Upper lobe of left lung (tissue), 6 donors: ENCODE data around the gene RPRD1A. TPM values are rescaled to one million over a fixed set of nuclear protein-coding genes. Genes with fewer than 3 reads are reported as not detected.
"Not testable (repeated sequence)": the region's sequence is repeated elsewhere in the genome, so short reads cannot be mapped to it uniquely, and the experiment has no call there.

Source experiments
- ATAC-seq, 2 donors: fragments of 200-7000 bp; cut with Tn5 transposase; one replicate each; pipeline ENCODE4 v1.9.1; 2022; ENCODE audit warnings: mild to moderate bottlenecking in 2 of 2, moderate library complexity in 2 of 2; ENCODE audit not compliant: low FRiP score in 2 of 2
- DNase-seq, 2 donors: peaks; one replicate each; pipeline ENCODE4 v3.0.0-alpha.2; 2019 to 2020
- H3K27ac ChIP-seq, 4 donors: fragments of 200-600 bp; sonication (generic); one replicate each; pipeline ENCODE4 v1.5.1; 2016 to 2019
- H3K27me3 ChIP-seq, 4 donors: fragments of 200-600 bp; sonication (generic); one replicate each; pipeline ENCODE4 v1.5.1; 2017 to 2019
- H3K36me3 ChIP-seq, 4 donors: fragments of 200-600 bp; sonication (generic); one replicate each; pipeline ENCODE4 v1.5.1; 2016 to 2019
- H3K4me1 ChIP-seq, 4 donors: fragments of 200-600 bp; sonication (generic); one replicate each; pipeline ENCODE4 v1.5.1; 2018 to 2019
- H3K4me3 ChIP-seq, 4 donors: fragments of 200-600 bp; sonication (generic); one replicate each; pipeline ENCODE4 v1.5.1; 2017 to 2019; ENCODE audit warnings: mild to moderate bottlenecking in 2 of 4, moderate library complexity in 1 of 4
- H3K9me3 ChIP-seq, 4 donors: fragments of 200-600 bp; sonication (generic); one replicate each; pipeline ENCODE4 v1.5.1; 2018 to 2019
- EP300 ChIP-seq, 4 donors: sonication (generic); formaldehyde crosslinking; IDR thresholded peaks; one replicate each; pipeline ENCODE4 v1.5.1; 2017; ENCODE audit warnings: antibody characterized with exemption in 4 of 4, control low read depth in 2 of 4
- POLR2A ChIP-seq, 4 donors: fragments of 450-650 bp; IDR thresholded peaks; one replicate each; pipeline ENCODE4 v1.5.1; 2016 to 2017; ENCODE audit warnings: antibody characterized with exemption in 4 of 4, mild to moderate bottlenecking in 2 of 4
- POLR2AphosphoS5 ChIP-seq, 2 donors: sonication (generic); formaldehyde crosslinking; IDR thresholded peaks; one replicate each; pipeline ENCODE4 v1.5.1; 2017; ENCODE audit warnings: antibody characterized with exemption in 2 of 2
- WGBS, 2 donors: methylation state at CpG; one replicate each; pipeline ENCODE4 v1.1.5; 2017 to 2018; 5-methylcytosine and 5-hydroxymethylcytosine counted together
- total RNA-seq, 6 donors: library from RNA; depleted of rRNA in 4 of 6; stranded (reverse); fragments of >200 nt in 4 of 6; gene quantifications; one replicate each; pipeline versions ENCODE4 v1.1.0 to v1.2.1, GENCODE V29; 2016 to 2021
- TF ChIP-seq, protein P1 (sequence below), 6 experiments: fragments of 450-650 bp in 4 of 6; fragments of 200-600 bp in 2 of 6; sonication (generic) in 2 of 6; IDR thresholded peaks; one replicate each; pipeline ENCODE4 v1.5.1; 2016 to 2019; ENCODE audit warnings: antibody characterized with exemption in 6 of 6
- donor health status: DM: no; HTN: no; CAD: no; lungs with moderate emphysema.
- donor health status: DM: no; HTN: yes; CAD: no; lungs with severe emphysema.

RPRD1A gene
- total RNA-seq, 6 donors from 2014 or later, result 30.6 to 84.4 (median 44.3) TPM

DNA sequence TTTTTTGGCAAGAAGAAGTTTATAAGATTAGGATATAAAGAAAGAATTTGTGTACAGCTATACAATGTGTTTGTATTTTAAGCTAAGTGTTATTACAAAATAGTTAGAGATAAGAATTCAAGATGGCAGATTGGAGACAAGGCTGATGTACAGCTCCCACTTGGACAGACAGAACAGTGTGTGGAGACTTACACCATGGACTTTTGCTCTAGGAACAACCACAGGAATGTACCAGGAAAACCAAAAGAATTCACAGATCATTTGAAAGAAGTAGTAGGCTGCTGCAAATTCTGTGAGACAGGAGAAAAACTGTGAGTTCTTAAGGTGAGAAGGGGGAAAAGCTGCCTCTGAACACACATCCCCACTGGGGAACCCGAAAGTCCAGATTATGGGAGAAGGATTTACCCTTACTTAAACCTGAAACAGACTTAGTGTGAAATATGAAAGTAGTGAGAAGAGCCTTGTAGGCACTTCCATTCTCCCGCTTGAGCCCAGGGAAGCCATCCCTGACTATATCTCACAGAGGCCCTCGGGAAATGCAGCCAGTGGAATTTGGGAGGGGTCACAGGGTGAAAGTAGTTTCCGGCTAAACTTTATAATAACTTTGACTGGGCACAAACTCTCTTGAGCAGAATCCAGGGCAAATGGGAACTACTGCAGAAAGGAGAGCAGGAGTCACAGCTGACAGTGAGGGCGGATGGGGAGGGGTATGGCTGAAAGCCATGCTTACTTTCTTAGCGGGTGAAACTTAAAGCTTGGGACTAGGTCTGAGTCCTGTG lies 11.6 kb upstream of the RPRD1A start:
- H3K9me3 ChIP-seq, result peaks cover 0 to 9% (median 2%) of the 10 kb centered on the region in 4 donors
- no peaks in the 10 kb centered on the region for H3K27me3 ChIP-seq
- H3K4me1 ChIP-seq, result no peaks in the 10 kb centered on the region
- no peaks in the 10 kb centered on the region for H3K36me3 ChIP-seq
- ATAC-seq (no peak), DNase-seq (no peak)
- TF ChIP-seq EP300 (IDR thresholded peaks at IDR 0.05), result no peak
- TF ChIP-seq POLR2A (IDR thresholded peaks at IDR 0.05), result no peak
- TF ChIP-seq, protein P1, sequence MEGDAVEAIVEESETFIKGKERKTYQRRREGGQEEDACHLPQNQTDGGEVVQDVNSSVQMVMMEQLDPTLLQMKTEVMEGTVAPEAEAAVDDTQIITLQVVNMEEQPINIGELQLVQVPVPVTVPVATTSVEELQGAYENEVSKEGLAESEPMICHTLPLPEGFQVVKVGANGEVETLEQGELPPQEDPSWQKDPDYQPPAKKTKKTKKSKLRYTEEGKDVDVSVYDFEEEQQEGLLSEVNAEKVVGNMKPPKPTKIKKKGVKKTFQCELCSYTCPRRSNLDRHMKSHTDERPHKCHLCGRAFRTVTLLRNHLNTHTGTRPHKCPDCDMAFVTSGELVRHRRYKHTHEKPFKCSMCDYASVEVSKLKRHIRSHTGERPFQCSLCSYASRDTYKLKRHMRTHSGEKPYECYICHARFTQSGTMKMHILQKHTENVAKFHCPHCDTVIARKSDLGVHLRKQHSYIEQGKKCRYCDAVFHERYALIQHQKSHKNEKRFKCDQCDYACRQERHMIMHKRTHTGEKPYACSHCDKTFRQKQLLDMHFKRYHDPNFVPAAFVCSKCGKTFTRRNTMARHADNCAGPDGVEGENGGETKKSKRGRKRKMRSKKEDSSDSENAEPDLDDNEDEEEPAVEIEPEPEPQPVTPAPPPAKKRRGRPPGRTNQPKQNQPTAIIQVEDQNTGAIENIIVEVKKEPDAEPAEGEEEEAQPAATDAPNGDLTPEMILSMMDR (IDR thresholded peaks at IDR 0.05), result no peak
- no peak for TF ChIP-seq POLR2AphosphoS5 (IDR thresholded peaks at IDR 0.05)
- 88 to 90% methylated on average over 6 of the region's 6 CpGs for WGBS, 2 donors
- H3K4me3 ChIP-seq, result no peak overlapping the region
- no peak overlapping the region for H3K27ac ChIP-seq

DNA sequence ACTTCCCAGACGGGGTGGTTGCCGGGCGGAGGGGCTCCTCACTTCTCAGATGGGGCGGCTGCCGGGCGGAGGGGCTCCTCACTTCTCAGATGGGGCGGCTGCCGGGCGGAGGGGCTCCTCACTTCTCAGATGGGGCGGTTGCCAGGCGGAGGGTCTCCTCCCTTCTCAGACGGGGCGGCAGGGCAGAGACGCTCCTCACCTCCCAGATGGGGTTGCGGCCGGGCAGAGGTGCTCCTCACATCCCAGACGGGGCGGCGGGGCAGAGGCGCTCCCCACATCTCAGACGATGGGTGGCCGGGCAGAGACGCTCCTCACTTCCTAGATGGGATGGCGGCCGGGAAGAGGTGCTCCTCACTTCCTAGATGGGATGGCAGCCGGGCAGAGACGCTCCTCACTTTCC lies 10.4 kb upstream of the RPRD1A start:
- H3K36me3 ChIP-seq, H3K4me1 ChIP-seq, H3K4me3 ChIP-seq, H3K9me3 ChIP-seq, ATAC-seq, H3K27ac ChIP-seq, H3K27me3 ChIP-seq, DNase-seq: not testable (repeated sequence)
- no CpG with 5 or more reads among the region's 27 CpGs for WGBS, 2 donors

DNA sequence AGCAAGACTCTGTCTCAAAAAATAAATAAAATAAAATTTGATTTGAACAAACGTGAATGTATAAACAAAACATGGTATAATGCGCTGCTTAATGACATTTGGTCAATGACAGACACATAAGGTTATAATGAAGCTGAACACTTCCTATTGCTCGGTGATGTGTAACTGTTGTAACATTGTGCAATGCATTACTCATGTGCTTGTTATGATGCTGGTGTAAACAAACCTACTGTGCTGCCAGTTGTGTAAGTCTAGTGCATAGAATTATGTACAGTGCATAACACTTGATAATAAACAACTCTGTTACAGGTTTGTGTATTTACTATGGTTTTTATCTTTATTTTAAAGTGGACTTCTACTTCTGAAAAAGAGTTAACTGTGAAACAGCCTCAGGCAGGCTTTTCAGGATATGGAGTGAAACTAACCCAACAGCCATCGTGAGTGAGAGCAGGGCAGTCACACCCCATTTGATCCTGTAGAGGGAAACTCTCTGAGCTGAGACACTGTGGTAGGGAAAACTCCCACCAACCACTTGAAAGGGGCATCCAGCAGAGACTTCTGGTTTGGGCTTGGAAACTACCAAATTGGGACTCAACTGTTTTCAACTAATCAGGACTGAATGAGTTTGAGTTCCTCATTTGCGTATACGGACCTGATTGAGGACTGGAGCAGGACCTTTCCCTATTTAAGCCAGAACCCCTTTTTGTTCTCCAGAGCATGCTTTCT lies 8.7 kb upstream of the RPRD1A start:
- ATAC-seq, result peak; percentile 51
- H3K4me3 ChIP-seq, result no peak overlapping the region
- 55 to 66% methylated on average over 6 of the region's 6 CpGs for WGBS, 2 donors
- H3K4me1 ChIP-seq, result no peaks in the 10 kb centered on the region
- H3K9me3 ChIP-seq, result peaks cover 0 to 4% (median 1%) of the 10 kb centered on the region in 4 donors
- TF ChIP-seq, protein P1 (IDR thresholded peaks at IDR 0.05), result no peak
- TF ChIP-seq EP300 (IDR thresholded peaks at IDR 0.05) (peak in 1 of 4 donors; percentile 68), POLR2AphosphoS5 (IDR thresholded peaks at IDR 0.05) (peak in 1 of 2 donors; percentile 85), POLR2A (IDR thresholded peaks at IDR 0.05) (no peak)
- no peak for DNase-seq
- H3K27me3 ChIP-seq, result no peaks in the 10 kb centered on the region
- H3K36me3 ChIP-seq, result no peaks in the 10 kb centered on the region
- H3K27ac ChIP-seq, result no peak overlapping the region

DNA sequence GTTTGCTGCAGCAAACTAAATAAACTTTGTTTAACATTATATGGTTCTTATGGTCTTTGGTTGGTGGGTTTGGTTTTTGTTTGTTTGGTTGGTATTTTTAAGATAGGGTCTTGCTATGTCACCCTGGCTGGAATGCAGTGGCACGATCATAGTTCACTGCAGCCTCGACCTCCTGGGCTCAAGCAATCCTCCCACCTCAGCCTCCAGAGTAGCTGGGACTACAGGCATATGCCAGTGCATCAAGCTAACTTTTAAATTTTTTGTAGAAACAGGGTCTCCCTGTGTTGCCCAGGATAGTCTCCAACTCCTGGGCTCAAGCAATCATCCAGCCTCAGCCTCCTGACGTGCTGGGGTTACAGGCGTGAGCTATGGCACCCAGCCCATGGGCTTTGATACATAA lies 7.1 kb upstream of the RPRD1A start:
- no peak for ATAC-seq
- Histone ChIP-seq H3K4me1 (no peaks in the 10 kb centered on the region), H3K4me3 (no peak overlapping the region), H3K36me3 (no peaks in the 10 kb centered on the region), H3K27ac (no peak overlapping the region), H3K27me3 (no peaks in the 10 kb centered on the region), H3K9me3 (no peaks in the 10 kb centered on the region)
- 88 to 96% methylated on average over 4 of the region's 4 CpGs for WGBS, 2 donors
- no peak for DNase-seq
- TF ChIP-seq POLR2AphosphoS5 (IDR thresholded peaks at IDR 0.05) (no peak), EP300 (IDR thresholded peaks at IDR 0.05) (no peak), POLR2A (IDR thresholded peaks at IDR 0.05) (no peak)
- TF ChIP-seq, protein P1 (IDR thresholded peaks at IDR 0.05), result no peak

DNA sequence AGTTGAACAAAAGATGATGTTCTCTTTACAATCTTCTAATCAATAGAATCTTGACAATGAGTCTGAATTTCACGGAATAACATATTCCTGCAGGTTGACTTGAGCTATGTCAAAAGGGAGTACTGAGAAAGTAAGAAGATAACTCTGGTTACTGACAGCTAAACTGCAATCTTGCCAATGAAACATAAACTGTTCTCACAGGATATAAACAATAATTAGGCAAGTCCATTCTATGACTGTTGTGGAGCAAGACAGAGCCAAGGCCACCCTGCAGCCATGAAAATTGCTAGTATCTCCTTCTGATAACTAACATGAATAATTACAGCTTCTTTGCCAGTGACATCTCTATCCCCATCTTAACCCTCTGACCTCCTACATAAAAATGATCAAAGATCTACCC lies 6.3 kb upstream of the RPRD1A start:
- Histone ChIP-seq H3K27ac (no peak overlapping the region), H3K27me3 (no peaks in the 10 kb centered on the region), H3K4me1 (no peaks in the 10 kb centered on the region), H3K36me3 (no peaks in the 10 kb centered on the region), H3K9me3 (no peaks in the 10 kb centered on the region), H3K4me3 (no peak overlapping the region)
- no peak for TF ChIP-seq POLR2A (IDR thresholded peaks at IDR 0.05)
- TF ChIP-seq POLR2AphosphoS5 (IDR thresholded peaks at IDR 0.05), result no peak
- TF ChIP-seq, protein P1 (IDR thresholded peaks at IDR 0.05), result no peak
- no peak for TF ChIP-seq EP300 (IDR thresholded peaks at IDR 0.05)
- ATAC-seq (no peak), DNase-seq (no peak)
- 63% methylated on average over 1 of the region's 1 CpG for WGBS, 2 donors

DNA sequence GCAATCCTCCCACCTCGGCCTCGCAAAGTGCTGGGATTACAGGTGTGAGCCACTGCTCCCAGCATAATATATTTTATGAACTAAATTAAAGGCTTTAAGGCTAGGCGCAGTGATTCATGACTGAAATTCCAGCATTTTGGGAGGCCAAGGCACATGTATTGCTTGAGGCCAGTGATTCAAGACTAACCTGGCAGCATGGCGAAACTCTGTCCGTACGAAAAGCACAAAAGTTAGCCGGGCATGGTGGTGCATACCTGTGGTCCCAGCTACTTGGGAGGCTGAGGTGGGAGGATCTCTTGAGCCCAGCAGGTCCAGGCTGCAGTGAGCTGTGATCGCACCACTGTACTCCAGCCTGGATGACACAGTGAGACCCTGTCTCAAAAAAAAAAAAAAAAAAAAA lies 5.0 kb upstream of the RPRD1A start:
- not testable (repeated sequence) for H3K36me3 ChIP-seq, H3K9me3 ChIP-seq, H3K4me3 ChIP-seq, DNase-seq, H3K4me1 ChIP-seq, H3K27me3 ChIP-seq, ATAC-seq, H3K27ac ChIP-seq
- WGBS, 2 donors, result 96 to 97% methylated on average over 8 of the region's 8 CpGs
